Heart left ventricle (tissue), 13 donors: ENCODE results near the gene MAG.

Source experiments
- CTCF ChIP-seq, 12 donors: fragments of 200-600 bp; sonication (generic) in 4 of 12; IDR thresholded peaks; one replicate each; pipeline versions ENCODE4 v1.5.0 to v1.8.0; 2018 to 2022; ENCODE audit warnings: antibody characterized with exemption in 12 of 12, mild to moderate bottlenecking in 5 of 12
- POLR2A ChIP-seq, 2 donors: fragments of 450-650 bp; IDR thresholded peaks; one replicate each; pipeline ENCODE4 v1.6.1; 2017; ENCODE audit warnings: antibody characterized with exemption in 2 of 2, mild to moderate bottlenecking in 2 of 2, moderate library complexity in 2 of 2
- donor health status: ischemic (EF 13 %, LVEDD 7.1; RV severe dilation, severe dysfunction).
- donor health status: DM: no; HTN: yes; CAD: no.
- donor health status: DM: no; HTN: no; CAD: no.
- donor health status: ischemic (EF 25% LVEDD 6.9; RV normal size, moderate dysfunction).
- donor health status: ischemic (EF 25% LVEDD 5.7; RV mildly dilated, moderate dysfunction).
- donor health status: ischemic (EF 35%, LVEDD 5.7; RV mildly dilated, moderate dysfunction).
- donor health status: nonischemic (EF 11% LVEDD 7.7; RV severe dilation, severe dysfunction).
- donor health status: DM: yes; HTN: yes; CAD: no.
- donor health status: PGD.
- donor health status: ischemic (EF 29% LVEDD 5.4; RV normal size, mild dysfunction).
- donor health status: nonischemic (EF 23%, LVEDD 6.1; RV moderate dilation, normal function).

GRCh38 chr19:35297515-35297848 is 5.5 kb downstream of the MAG start:
- TF ChIP-seq POLR2A (IDR thresholded peaks at IDR 0.05) (no peak), CTCF (IDR thresholded peaks at IDR 0.05) (no peak)
